ENCODE data around the gene PACSIN2.

PACSIN2 gene

GRCh38 chr22:42904050-42904449, 110.9 kb downstream of the PACSIN2 start:
- no peak for DNase-seq (ENCODE audit: low read depth)

DNA sequence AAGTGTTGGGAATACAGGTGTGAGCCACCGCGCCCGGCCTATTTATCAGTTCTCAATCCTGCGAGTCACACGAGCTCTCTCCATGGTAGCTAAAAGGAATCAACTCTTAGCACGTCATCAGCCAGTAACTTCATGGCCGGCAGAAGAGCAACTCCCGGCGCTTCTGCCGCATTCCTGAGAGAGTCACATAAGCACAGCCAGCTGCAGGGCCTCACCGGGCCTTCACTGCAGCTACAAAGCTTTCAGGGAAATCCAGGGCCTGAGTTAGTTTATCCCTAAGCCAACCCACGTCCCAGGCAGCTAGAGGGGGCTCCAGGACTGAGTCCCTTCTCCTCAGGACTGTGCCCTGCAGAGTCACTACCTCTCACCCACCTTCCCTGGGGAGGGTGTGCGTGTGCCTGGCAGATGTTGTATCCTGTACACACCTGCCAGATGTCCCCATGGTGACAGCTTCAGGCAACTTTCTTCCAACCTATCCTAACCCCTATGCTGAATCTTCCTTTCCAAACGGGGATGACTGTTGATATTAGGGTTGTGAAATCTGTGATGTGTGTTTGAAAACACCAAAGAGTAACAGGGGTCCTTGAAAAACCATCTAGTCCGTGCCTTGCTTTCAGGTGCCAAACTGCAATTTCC, 112.0 kb downstream of the PACSIN2 start:
- DNase-seq (ENCODE audit: low read depth) = no peak

DNA sequence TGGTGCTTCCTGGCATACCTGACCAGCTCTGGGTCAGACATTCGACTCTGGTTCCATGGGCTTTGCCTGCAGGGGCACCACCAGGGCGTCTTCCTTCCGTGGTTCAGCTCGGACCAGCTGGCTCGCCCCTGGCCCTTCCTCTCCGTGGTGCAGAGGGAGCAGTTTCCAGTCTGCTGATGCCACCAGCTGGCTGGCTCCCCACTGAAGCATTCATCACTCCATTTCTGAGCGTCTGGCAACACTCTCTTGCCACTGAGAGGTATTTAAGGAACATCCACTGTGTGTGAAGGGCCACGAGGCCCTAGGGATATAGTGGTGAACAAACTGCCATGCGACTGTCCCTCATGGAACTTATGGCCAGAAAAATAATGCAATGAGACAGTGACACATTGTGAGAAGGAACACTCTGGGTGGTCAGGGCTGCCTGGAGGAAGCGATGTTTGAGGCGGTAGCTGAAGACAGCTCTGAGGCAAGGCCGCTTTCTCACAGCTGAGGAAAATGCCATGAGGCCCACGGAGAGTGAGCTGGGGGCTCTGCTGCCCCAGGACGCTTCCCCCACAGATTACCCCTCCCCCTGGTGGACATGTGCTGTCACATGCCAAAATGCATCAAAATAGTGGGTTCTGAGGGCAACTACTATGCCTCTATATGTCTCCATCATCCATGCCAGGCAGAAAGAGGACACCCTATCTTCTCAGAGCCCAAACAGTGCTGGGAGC, 113.0 kb downstream of the PACSIN2 start:
- no peak for DNase-seq (ENCODE audit: low read depth)

DNA sequence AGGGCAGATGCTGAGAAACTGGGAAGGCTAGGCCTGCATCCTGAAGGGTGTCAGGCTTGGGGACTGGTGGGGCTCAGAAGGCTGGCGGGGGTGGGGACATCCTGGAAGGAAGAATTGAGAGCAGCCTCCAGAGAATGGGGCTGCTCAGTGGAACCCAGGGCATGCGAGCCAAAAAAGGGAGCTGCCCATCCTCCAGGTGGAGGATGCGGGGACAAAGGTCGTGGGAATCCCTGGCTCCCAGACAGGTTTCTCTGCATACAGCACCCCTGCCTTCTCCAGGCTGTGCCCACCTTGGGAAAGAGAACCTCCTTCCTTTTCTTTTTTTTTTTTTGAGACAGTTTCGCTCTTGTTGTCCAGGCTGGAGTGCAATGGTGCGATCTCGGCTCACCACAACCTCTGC, 117.0 kb downstream of the PACSIN2 start:
- no peak for DNase-seq (ENCODE audit: low read depth)

GRCh38 chr22:42895541-42895981, 119.4 kb downstream of the PACSIN2 start:
- no peak for DNase-seq (ENCODE audit: low read depth)

- DNase-seq (ENCODE audit: low read depth) = no peak
These were observed 119.9 kb downstream of the PACSIN2 start for GRCh38 chr22:42895087-42895486.

DNA sequence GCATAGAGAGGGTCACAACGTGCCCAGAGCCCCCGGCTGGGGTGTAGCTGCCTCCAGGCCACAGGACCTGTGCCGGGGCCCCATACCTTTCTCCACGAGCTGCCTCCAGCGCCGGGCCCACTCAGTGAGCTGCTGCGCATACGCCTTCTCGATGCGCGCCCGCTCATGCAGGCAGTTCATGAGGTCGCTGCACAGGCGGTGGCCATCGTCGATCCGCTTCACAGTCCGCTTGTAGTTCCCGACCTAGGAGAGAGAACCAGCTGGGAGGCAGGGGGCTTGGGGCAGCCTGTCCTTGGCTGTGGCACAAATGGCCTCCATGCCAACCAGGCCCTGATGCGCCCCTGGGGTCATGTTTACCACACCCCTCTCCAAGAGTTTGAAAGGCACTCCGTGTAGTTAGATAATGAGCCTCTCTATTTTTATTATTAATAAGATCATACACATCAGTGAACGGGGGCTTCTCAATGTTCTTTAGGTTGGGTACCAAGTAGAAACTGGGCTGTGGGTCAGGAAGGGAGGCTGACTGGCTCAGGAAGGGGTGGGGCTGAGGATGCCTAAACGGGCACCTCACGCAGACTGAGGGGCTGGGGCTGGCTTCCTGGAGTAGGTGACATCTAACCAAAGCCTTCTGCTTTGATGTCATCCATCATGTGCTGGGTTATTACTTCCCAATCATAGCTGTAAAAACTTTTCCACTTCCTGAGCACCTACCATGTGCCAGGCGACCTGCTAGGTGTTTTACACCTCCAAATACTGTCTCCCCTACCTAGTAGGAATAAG, 121.4 kb downstream of the PACSIN2 start:
- DNase-seq (ENCODE audit: low read depth) = no peak

DNA sequence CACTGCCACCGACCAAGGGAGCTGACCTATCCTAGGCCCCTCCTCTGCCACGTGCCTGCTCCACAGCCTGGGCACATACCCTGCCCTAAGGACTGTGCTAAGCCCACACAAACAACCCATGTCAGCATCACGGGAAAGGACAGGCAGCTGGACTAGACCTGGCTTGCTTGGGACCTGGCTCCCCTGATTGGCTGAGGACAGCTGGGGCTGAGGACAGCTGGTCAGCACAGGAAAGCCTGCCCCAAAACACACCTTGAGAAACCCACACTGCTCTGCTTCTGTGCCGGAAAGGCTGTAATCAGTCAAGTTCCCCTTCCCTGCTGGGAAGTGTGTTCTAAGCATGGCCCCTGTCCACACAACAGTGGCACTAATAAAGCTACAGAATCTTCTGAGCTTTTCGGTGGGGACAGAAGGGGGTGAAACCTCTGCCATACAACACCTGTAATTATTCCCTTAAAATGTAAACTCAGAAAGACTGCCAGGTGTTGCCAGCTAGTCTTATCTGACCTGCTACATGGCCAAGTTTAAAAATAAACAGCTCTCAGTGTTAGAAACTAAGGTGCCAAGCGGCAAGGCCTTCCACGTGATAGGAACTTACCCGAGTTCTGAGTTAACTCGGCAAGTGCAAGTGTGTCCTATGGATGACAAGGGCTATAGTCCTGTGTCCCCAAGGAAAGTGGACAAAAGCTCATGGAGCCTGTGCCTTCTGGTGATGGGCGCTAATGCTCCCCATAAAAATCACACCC, 122.2 kb downstream of the PACSIN2 start:
- no peak for DNase-seq (ENCODE audit: low read depth)

- DNase-seq (ENCODE audit: low read depth) = no peak
These were observed 122.8 kb downstream of the PACSIN2 start for GRCh38 chr22:42892156-42892555.

DNA sequence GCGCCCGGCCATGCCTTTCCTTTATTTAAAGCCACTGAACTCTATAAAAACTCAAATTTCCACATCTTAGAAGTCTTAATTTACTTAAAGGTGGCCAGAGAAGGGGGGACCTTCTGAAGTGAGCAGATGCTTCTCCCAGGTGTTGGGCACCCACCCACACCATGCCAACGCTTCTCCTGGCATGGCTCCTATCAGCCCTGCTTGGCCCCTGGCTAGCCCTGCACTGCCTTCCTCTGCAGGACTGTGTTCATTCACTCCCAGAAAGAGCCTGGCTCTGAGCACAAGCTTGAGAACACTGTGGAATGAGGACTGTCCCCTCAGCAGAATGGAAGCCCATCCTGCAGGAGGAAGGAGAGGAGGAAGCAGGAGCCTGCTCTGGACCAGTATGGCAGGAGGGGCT, 123.3 kb downstream of the PACSIN2 start:
- DNase-seq (ENCODE audit: low read depth) = no peak

GRCh38 chr22:42891008-42891407, 123.9 kb downstream of the PACSIN2 start:
- DNase-seq (ENCODE audit: low read depth) = no peak

DNA sequence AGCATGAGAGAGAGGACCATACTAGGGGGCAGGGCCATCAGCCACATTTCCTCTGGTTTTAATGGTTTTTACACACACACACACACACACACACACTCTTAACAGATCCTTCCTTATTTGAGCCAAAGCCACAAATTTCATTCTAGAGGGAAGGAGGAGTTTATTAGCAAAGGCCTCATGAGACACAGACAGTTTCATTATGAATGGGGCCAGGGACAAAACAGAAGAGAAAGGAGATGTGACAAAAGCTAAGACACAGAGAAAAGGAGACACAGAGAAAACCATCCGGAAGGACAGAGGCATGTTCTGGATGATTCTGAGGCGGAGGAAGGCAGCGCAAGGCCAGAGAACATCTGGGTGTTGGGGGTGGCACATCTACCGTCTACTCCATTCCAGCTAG, 125.6 kb downstream of the PACSIN2 start:
- no peak for DNase-seq (ENCODE audit: low read depth)

- DNase-seq (ENCODE audit: low read depth) = no peak
These were observed 127.1 kb downstream of the PACSIN2 start for GRCh38 chr22:42887523-42888507.

DNA sequence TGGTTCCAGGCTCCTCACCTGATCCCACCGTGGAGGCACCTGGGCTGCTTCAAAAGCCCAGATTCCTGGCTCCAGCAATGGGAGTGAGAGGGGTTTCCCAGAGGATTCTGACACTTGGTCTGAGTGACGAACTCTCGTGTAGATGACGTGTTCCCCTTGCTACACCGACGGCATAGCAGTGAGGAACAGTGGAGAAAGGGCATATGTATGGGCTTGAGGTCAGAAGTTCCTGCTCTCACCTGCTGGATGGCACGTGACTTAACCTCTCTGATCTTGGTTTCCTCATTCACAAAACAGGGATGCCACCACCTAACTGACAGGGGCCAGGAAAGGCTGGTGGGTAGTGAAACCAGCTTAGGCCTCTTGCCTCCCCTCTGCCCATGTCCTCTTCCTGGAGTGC, 127.8 kb downstream of the PACSIN2 start:
- DNase-seq (ENCODE audit: low read depth) = no peak

DNA sequence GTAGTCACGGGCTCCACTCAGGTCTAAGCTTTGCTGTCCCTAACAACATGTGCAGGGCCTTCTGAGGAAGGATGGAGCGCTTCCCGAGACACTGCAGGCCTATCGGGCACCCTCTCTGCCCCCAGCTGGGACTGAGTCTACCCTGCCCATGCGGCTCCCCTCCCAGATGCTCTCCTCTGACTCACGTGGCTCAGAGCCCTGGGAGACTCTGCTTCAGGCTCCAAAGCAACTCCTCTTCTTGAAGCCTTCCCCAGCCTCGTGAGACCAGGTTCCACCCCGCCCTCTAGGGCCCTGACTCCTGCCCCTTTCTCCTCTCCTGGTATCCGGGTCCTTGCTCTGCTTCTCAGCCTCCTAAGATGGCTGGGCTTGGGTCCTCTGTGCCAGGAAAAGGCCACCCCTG, 129.5 kb downstream of the PACSIN2 start:
- no peak for DNase-seq (ENCODE audit: low read depth)

DNA sequence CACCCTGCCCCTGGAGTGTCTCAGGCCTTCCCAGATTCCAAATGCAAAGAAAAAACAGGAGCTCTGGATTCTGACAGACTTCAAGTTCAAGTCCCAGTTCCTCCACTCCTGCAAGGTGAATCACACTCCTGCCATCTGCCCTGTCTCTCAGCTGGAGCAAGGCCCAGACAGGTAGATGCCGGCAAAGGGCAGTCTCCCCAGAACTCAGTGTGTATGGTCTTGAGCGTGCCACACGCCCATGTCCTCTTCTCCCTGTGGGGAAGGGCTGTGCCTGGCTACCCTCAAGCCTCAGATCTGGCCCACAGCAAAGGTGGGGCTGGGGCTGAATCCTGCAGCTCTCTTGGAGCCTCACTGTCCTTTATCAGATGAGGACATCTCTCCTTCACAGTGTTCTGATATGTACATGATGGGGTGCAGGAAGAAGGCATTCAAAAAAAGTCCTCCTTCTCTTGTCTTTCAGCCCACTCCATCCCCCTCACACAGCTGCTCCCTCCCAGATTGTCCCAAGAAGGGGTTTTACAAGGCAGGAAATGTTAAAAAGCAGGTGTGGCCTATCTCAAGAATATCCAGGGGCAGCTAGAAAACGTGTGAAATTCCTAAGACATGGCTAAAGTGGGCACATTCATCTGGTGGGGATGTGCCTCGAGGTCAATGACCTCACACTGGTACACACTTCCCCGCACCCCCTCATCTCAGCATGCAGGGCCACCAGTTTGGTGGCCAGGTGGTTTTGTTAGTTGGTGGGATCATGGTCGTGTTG, 130.2 kb downstream of the PACSIN2 start:
- DNase-seq (ENCODE audit: low read depth) = no peak

GRCh38 chr22:42883970-42884369, 131.0 kb downstream of the PACSIN2 start:
- no peak for DNase-seq (ENCODE audit: low read depth)

GRCh38 chr22:42883121-42883520, 131.8 kb downstream of the PACSIN2 start:
- DNase-seq (ENCODE audit: low read depth) = no peak

DNA sequence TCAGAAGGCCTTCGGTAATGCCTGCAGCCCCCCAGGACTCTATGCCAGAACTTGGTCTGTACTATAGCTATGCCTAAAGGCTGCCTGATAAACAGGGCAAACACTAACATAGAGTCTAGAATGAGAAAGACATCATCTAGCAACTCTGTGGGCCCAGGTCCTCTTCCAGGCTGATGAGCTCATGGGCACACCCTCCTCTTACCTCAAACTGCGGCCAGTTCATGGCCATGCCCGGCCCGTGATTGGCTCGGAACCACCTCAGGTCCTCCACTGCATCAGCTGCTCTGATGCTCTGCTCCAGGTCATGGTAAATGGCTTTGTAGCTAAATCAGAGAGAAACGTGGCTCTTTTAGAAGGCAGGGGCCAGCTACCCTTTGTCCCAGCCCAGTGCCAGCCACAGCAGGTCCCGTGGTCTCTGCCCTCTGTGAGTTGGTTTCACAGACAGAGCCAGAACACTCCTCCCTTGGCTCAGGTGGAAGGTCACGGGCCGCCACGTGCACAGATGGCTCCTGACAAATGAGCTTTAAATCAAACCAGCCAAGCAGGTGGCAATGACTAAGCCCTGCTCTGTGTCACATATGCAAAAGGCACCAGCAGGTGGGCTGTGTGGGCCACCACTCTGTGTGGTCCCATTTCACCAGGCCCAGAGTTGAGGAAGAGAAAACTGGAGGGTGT, 132.8 kb downstream of the PACSIN2 start:
- DNase-seq (ENCODE audit: low read depth) = no peak

DNA sequence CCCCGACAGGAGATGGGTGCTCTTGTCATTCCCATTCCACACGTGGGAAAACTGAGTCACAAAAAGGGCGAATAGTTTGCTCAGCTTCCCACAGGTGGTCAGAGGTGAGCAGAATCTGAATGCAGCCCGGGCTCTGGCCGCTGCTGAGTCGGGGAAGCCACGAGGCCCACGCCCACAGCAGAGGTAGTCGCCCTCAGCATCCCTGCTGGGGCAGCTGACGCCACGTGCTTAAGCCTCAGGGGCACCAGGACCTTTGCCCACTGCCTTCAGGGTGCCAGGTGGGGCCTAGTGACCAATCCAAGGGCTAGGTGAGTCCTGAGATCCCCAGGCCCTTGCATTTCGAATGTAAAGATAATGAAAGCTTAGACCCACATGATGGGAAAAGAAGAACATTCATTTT, 133.7 kb downstream of the PACSIN2 start:
- no peak for DNase-seq (ENCODE audit: low read depth)
